ENCODE measurements around the gene COL26A1.

The COL26A1 gene

DNA sequence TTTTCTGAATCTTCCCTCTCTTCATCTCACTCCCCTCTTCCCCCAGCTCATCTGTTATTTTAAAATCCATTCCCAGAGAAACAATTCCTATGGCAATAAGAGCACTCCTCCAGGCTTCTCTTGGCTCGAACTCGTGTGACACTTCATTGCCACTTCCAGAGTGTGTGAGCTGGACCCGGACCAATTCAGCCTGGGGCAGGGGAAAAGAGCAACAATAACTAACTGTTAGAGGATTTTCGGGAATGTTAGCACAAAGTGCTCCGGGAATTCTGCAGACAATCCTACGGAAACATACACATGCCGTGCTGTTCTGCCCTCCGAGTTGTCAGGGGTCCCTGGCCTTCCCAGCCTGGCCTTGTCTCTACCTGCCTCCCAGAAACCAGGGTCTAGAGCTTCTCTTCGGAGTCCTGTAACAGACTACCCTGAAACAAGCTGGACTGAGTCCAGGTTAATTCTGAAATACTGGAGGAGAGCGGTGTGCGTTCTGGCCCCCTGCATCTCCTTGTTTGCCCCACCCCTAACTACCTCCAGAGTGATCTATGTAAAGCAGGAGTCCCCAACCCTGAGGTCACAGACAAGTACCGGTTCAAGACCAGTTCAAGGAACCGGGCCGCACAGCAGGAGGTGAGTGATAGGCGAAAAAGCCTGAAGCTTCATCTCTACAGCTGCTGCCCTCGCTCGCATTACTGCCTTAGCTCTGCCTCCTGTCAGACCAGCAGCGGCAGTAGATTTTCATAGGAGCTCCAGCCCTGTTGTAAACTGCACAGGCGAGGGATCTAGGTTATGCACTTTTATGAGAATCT is 11.3 kb downstream of the COL26A1 start:
- no peak for DNase-seq

DNA sequence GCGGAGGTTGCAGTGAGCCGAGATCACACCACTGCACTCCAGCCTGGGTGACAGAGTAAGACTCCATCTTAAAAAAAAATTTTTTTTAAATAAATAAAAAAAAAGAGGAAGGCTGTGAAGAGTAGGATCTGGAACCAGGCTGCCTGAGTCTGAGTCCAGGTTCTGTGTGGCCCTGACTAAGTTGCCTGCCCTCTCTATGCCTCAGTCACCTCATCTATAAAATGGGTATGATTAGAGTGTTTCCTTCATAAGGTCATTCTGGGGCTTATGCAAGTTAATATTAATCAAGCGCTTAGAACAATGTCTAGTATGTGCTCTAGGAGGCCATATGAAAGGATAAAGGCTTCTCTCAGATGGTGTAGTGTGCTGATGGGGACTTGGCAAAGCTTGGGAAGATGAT is 12.3 kb downstream of the COL26A1 start:
- DNase-seq: no peak

DNA sequence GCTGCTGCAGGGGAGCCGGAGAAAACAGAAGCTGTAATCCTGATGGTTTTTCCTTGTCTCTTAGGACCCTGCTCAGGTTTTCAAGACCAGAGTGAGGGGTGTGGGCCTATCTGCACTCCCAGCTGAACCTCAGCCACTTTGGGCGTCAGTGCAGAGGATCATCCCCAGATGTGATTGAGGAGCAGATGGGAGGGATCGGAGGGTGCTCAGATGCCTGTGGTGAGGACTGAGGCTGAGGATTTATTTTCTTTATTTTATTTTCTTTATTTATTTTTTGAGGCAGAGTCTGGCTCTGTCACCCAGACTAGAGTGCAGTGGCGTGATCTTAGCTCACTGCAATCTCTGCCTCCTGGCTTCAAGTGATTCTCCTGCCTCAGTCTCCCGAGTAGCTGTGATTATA is 13.9 kb downstream of the COL26A1 start:
- no peak for DNase-seq

DNA sequence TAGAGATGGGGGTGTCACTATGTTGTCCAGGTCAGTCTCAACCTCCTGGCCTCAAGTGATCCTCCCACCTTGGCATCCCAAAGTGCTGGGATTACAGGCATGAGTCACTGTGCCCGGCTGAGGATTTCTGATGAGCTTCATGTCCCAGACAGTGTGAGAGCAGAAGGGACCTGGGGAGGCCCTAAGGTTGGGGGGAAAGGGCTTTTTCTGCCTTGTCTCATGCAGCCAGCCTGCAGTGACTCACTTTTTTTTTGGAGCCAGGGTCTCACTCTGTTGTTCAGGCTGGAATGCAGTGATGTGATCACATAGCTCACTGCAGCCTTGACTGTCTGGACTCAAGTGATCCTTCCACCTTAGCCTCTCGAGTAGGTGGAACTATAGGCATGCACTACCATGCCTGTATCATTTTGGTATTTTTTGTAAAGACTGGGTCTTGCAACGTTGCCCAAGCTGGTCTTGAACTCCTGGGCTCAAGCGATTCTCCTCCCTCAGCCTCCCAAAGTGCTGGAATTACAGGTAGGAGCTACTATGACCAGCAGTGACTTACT is 14.6 kb downstream of the COL26A1 start:
- no peak for DNase-seq

DNA sequence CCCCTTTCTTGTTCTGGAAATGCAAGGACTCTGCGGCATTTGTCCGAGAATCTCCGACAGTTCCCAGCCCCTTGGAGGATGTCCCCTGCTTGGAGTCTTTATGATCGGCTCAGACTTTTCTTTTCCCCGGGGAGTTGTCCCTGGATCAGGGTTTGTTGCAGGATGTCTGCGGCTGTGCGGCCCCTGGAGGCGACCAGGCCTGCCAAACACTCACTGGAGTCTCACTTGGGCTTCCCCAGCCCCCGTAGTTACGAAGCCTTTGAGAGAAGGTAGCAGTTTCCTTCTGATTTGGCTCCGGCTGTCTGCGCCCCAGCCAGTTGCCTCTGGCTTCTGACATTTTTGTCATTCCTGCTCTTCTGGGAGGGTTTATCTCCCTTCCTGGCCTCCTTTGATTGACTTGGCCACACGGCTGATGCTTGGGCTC is 16.1 kb downstream of the COL26A1 start:
- DNase-seq: no peak

DNA sequence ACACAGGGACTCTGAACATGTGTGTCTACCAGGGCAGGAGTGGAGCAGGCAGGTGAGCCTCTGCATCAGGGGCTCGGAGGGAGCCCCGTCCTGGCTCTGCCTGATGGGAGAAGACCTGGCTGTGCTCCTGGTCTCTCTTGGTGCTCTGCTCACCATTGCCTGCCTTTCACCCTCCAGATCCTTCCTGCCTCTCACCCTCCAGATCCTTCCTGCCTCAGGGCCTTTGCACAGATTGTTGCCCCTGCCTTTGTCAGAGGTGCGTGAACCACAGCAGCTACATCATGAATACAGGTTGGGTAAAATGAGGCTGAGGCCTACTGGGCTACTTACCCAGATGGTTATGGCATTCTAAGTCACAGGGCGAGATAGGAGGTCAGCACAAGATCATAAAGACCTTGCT is 16.6 kb downstream of the COL26A1 start:
- no peak for DNase-seq

DNA sequence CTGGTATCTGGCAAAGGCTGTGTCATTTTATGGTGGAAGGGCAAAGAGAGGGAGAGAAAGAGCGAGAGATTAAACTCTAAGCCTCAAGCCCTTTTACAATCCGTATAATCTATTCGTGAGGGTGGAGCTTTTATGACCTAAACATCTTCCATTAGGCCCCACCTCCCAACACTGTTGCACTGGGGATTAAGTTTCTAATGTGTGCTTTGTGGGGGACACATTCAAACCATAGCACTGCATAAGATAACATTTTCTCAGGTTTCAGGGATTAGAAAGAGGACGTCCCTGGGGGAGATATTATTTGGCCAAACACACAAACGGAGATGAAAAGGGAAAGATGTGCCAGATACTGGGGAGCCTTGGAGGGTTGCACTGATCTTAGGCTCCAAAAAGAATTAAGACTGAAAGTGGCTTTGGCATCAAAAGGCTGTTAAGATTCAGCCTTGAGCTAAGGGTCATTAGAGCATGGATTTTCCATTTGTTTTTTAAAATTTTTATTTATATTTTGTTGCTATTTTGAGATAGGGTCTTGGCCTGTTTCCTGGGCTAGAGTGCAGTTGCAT is 19.0 kb downstream of the COL26A1 start:
- no peak for DNase-seq

DNA sequence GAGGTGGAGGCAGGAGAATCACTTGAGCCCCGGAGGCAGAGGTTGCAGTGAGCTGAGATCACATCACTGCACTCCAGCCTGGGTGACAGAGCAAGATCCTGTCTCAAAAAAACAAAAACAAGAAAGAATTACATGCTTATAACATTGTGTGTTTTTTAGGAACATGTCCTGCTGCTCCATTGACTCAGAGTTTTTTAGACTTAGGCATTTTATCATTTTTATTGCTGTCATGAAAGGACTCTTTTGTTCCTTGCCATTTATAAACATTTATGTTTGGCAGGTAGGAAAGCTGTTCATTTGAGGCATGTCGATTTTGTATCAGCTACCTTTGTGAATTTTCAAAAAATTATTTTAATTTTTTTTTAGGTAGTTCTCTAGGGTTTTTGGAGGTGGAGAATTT is 20.3 kb downstream of the COL26A1 start:
- no peak for DNase-seq

DNA sequence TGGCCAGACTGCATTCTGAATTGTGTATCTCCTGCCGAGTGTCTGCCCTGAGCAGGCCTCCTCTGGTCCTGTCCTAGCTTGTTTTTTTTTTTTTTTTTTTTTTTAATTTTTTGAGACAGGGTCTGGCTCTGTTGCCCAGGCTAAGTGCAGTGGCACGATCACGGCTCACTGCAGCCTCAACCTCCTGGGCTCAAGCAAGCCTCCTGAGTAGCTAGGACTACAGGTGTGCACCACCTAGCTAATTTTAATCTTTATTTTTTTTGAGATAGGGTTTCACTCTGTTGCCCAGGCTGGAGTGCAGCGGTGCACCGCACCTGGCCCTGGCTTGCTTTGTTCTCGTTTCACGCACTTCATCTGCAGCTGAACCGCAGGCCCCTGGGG is 23.5 kb downstream of the COL26A1 start:
- DNase-seq: no peak

DNA sequence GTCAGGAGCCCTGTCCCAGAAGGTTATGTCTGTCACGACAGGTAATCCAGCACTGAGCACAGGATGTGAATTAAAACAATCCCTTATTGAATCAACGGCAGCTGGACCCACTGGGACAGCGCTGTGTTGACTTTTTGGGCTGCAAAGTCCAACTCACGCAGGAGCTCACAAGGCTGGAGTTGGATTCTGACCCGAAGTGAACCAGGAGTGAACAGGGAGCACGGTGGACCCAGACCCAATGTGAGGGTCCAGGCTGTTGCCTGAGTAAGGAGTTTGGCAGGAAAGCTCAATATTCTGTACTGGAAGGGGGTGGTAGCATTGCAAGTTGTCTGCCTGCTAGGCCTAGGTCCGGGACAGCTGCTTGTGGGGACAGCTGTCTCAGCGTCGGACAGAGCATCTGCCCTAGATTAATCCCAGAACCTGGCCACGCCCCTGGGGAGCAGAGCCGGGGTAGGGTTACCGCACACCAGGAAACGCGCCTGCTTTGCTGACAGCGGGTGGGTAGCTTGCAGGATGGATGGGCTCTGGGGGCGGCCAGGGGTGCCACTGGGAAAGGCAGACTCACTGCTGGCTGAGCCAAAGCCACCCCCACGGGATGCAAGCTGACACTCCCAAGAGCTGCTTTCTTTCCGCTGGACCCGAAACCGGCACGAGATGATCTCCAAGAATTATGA is 24.0 kb downstream of the COL26A1 start:
- no peak for DNase-seq

DNA sequence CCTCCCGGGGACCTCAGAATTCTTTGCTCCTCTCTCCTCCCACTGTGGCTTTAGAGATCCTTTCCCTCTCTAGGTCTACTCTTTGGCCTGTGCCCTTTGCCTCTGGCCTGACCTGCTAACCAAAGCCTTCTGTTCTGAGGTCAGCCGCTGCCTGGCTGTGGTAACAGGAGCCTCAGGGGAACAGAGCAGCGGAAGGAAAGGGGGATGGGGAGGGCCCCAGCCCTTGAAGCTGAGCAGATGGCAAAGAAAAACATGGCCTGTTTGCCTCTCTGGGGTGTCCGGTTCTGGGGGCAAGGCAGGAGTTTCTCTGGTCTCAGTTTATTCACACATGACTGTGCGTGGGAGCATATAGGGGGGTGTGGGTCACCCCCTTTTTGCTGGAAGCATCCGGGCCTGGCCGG is 28.2 kb downstream of the COL26A1 start:
- peak; percentile 60 for DNase-seq

DNA sequence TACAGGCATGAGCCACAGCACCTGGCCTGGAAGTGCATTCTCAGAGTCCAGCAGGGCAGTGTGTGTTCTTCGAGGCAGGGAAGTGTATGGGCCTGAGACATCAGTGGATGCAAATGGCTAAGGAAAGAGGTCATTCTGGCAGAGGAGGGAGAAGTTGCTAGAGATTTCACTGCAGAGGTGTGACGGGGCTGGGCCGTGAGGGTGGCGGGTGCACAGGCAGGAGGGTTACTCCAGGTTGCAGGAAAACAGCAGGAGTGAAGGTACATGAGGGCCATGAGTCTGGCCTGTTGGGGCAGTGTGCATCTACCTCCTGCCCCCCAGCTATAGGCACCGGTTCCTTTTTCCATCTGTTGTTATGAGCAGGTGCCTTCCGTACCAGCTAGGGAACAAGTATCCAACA is 29.3 kb downstream of the COL26A1 start:
- no peak for DNase-seq

DNA sequence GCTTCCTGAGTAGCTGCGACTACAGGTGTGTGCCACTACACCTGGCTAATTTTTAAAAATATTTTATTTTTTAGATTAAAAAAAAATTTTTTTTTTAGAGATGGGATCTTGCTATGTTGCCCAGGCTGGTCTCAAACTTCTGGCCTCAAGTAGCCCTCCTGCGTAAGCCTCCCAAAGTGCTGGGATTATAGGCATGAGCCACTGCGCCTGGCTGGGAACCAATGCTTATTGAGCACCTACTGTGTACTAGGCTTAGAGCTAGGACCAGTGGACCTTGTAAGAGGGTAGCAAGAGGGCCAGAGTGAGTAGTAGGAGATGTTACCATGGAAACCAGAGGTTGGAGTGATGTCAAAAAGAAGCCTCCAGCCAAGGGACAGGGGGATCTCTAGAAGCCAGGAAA is 31.2 kb downstream of the COL26A1 start:
- no peak for DNase-seq

DNA sequence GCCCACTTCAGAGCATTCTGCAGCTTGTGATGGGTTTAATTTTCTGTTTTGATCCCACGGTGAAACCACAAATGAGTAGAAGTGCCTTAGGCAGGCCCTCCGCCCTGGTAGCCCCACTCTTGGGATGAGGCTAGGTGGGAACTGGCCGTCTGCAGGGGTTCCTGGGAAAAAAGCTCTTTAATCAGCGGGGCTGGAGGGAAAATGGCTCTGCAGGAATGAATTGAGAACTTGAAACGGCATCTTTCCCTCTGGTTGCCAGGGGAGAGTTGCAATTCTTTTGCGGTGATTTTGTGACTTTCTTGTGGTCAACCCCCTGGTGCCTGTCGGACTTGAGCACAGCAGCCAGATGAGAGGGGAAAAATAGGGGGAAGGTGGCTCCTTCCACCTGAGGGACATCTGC is 32.7 kb downstream of the COL26A1 start:
- DNase-seq: no peak

DNA sequence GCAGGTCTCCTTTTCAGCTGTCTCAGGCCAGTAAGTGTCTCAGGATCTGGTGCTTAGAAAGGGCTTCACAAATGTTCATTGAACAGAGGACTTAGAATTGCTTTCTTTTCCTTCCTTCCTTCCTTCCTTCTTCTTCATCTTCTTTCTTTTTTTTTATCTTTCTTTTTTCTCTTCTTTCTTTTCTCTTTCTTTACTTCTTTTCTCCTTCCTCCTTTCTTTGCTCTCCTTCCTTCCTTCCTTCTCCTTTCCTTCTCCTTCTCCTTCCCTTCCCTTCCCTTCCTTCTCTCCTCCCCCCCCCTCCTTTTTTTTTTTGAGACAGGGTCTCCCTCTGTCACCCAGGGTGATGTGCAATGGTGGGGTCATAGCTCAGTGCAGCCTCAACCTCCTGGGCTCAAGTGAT is 34.6 kb downstream of the COL26A1 start:
- DNase-seq: no peak

DNA sequence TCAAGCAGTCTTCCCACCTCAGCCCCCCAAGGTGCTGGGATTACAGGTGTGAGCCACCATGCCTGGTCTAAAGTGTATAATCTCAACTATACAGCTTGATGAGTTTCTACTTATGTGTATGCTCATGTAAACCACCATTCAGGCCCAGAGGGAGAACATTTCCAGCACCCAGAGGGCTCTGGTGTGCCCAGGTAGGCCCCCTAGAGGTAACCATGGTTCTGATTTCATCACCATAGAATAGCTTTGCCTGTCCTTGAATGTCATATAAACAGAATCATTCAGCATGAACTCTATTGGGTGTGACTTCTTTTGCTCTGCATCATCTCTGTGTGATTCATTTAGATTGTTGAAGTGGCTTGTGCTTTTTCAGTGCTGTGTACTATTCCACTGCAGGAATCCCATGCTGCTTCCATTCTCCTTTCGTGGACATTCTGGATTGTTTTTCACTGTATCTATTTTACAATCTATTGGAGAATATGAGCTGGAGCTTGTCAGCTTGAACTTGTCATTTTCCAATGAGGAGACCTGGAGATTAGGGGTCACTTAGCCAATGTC is 35.2 kb downstream of the COL26A1 start:
- no peak for DNase-seq

DNA sequence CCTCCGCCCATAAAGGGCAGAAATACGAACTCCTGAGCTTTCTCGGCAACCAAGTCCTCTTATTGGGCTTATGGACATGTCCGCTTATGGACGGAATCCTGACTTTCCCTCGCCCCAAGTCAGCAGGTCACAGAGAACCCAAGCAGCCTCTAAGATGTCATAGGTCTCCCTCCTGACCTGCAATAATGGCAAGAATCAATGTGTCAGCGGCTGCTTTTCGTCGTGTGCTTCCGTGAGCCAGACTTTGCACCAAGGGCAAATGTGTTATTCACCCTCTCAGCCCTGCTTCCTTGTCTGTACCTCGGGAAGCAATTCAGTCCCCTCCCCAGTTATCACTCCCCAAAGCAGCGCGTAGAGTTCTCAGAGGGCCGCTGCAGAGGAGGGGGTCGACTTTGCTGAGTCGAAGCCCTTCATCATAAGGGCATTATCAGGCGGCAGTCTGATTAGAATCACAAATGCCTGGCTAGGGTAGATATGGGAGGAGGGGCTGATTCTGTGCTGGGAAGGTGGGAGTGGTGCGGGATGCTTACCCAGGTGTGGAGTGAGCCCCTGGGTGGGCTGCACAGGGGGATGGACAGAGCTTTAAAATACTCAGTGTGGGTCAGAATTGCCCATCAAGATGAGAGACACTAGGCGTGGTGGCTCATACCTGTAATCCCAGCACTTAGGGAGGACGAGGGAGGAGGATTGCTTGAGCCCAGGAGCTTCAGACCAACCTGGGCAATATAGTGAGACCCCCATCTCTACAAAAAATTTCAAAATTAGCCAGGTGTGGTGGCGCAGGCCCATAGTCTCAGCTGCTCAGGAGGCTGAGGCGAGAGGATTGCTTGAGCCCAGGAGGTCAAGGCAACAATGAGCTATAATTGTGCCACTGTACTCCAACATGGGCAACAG is 36.0 kb downstream of the COL26A1 start:
- no peak for DNase-seq

DNA sequence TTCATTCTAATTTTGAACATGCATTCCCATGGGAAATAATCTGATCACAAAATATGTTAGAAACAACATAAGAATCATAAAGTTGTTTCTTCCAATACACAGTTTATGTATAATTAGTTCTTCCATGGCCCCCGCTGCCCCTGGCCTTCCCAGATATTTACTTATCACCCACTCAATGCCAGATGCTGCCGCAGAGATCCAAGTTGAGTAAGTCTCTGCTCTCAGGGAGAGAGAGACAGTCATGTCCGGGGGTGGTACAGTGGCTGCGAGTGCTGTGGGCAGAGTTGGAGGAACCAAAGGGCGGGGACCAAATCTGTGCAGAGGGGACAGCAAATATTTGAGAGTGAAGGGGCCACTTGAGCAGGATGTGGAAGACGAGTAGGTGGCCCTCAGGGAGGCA is 37.1 kb downstream of the COL26A1 start:
- DNase-seq: no peak

DNA sequence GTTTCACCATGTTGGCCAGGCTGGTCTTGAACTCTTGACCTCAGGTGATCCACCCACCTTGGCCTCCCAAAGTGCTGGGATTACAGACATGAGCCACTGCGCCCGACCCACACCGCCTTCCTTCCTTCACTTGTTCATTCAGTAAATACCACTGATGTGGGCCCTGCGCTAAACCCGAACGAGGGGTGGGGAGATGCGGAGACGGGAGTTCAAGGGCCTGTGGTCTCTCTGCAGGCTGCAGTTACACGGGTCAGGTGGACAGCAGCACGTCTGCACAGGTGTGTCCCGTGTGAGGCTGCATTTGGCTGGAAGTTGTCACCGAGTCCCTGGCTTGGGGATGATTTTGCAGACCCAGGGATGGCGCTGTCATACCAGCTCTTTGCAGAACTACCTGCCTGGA is 38.1 kb downstream of the COL26A1 start:
- DNase-seq: no peak

DNA sequence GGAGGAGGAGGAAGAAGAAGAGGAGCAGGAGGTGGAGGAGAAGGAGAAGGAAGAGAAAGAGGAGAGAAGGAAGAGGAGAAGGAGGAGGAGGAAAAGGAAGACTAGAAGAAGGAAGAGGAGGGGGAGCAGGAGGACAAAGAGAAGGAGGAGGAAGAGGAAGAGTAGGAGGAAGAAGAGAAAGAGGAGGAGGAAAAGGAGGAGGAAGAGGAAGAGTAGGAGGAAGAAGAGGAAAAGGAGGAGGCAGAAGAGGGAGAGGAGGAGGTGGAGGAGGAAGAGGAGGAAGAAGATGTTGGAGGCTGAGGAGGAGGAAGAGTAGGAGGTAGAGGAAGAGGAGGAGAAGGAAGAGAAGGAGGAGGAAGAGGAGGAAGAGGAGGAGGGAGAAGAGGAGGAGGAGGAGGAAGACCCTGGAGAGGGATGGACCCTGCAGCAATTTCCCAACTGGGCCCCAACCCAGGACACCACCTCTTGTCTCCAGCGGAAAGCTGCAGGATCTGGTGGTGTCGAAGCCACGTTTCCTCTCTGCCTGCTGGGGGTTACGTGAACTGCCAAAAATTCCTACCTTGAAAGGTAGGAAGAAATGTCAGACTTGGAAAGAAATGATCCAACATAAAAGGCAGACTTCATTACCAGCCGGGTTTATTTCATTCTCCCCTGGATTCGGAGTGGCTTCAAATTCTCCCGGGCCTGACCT is 38.9 kb downstream of the COL26A1 start:
- DNase-seq: no peak

DNA sequence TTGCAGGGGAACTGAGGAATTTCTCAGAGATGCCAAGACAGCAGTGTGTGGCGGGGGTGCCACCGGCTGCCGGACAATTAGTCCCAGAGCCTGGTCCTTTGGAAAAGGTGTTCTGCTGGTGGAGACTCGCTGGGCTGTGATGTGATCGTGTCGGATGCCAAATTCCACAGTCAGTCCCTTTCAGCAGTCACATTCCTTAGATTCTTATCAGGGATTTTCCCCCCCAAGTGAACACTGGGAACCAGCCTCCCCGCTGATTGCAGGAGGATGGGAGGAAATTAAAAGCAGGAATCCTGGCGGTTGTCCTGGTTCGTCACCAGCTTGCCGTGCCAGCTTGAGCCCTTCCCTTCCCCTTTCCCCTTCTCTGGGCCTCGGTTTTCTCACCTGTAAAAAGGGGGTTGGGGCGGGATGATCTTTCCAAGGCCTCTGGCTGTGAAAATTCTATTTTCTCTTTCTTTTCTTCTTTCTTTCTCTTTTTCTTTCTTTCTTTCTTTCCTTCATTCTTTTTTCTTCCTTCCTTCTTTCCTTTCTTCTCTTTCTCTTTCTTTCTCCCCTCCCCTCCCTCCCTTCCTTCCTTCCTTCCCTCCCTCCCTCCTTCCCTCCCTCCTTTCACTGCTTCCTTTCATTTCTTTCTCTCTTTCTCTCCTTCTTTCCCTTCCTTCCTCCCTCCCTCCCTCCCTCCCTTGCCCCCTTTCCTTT is 39.6 kb downstream of the COL26A1 start:
- no peak for DNase-seq
